ENCODE data around the gene VPS72. TPM values are rescaled to one million over a fixed set of nuclear protein-coding genes. Genes with fewer than 3 reads are reported as not detected.
"Not testable (repeated sequence)": the region's sequence is repeated elsewhere in the genome, so short reads cannot be mapped to it uniquely, and the experiment has no call there.

The VPS72 gene
- total RNA-seq, 1 donor from 2014 or later, result 64.0 TPM

DNA sequence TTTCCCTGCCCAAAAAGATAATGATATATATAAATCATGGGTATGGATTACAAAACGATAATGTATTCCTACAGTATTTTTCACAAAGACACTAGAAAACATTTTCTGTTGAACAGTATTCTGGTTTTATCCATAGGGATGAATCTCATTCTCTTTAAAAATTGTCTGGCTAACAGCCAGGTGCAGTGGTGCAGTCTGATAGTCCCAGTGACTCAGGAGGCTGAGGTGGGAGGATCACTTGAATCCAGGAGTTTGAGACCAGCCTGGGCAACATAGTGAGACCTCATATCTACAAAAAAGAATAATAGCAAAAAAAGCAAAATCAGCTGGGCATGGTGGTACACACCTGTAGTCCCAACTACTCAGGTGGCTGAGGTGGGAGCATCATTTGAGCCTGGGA, 31.6 kb upstream of the VPS72 start:
- Mint-ChIP-seq H3K27me3 (ENCODE audit: low read depth) (no peaks in the 10 kb centered on the region), H3K4me1 (ENCODE audit: low read depth) (peaks cover 11% of the 10 kb centered on the region), H3K36me3 (ENCODE audit: low read depth) (peaks cover 9% of the 10 kb centered on the region), H3K9me3 (ENCODE audit: low read depth) (no peaks in the 10 kb centered on the region), H3K27ac (ENCODE audit: unreplicated experiment) (no peak overlapping the region), H3K4me3 (ENCODE audit: unreplicated experiment) (no peak overlapping the region)
- DNase-seq (ENCODE audit: low spot score), result no peak
- TF ChIP-seq, protein P1, sequence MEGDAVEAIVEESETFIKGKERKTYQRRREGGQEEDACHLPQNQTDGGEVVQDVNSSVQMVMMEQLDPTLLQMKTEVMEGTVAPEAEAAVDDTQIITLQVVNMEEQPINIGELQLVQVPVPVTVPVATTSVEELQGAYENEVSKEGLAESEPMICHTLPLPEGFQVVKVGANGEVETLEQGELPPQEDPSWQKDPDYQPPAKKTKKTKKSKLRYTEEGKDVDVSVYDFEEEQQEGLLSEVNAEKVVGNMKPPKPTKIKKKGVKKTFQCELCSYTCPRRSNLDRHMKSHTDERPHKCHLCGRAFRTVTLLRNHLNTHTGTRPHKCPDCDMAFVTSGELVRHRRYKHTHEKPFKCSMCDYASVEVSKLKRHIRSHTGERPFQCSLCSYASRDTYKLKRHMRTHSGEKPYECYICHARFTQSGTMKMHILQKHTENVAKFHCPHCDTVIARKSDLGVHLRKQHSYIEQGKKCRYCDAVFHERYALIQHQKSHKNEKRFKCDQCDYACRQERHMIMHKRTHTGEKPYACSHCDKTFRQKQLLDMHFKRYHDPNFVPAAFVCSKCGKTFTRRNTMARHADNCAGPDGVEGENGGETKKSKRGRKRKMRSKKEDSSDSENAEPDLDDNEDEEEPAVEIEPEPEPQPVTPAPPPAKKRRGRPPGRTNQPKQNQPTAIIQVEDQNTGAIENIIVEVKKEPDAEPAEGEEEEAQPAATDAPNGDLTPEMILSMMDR (IDR thresholded peaks at IDR 0.05), result no peak

DNA sequence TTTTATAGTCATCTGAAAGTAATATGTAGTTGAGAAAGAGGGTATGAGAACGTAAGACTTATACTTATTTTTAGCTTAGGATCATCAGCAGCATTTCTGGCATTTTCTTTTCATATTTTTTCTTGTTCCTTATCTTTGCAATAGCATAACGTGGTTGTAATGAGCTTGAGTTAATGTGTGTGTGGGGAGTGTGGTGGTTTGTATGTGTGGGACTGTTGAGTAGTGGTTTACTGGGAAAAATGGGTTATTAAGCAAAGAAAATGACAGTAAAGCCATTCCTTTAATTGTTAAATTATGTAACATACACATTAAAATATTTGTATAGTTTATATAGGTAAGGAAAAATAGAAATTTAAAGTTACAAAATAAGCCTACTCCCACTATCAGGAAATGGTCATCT, 23.6 kb upstream of the VPS72 start:
- DNase-seq (ENCODE audit: low spot score), result no peak
- TF ChIP-seq, protein P1 (IDR thresholded peaks at IDR 0.05), result no peak
- no peaks in the 10 kb centered on the region for H3K9me3 Mint-ChIP-seq (ENCODE audit: low read depth)
- no peaks in the 10 kb centered on the region for H3K27me3 Mint-ChIP-seq (ENCODE audit: low read depth)
- H3K4me3 Mint-ChIP-seq (ENCODE audit: unreplicated experiment), result no peak overlapping the region
- peak overlapping the region; percentile 24 for H3K27ac Mint-ChIP-seq (ENCODE audit: unreplicated experiment)
- H3K36me3 Mint-ChIP-seq (ENCODE audit: low read depth), result peaks cover 18% of the 10 kb centered on the region
- H3K4me1 Mint-ChIP-seq (ENCODE audit: low read depth), result peaks cover 19% of the 10 kb centered on the region

DNA sequence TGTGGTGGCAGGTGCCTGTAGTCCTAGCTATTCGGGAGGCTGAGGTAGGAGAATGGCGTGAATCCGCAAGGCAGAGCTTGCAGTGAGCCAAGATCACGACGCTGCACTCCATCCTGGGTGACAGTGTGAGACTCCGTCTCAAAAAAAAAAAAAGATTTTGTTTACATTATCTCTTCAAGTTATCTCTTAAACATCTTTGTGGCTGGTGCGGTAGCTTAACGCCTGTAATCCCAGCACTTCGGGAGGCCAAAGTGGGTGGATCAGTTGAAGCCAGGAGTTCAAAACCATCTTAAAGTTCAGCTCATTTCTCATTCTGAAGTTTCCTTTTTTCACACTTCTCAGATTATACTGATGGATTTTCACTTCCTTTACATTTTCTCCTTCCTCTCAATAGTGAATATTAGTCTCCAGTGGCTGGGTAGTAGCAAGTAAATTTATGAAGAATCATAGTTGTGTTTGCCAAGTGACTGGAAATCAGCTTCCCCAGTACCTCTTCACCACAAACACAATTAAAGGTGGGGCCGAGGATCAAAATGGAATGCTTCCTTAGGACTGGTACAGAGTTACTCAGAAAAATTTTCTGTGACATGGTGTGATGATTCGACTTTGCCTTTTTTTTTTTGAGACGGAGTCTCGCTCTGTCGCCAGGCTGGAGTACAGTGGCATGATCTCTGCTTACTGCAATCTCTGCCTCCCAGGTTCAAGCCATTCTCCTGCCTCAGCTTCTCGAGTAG, 22.1 kb upstream of the VPS72 start:
- peaks cover 20% of the 10 kb centered on the region for H3K4me1 Mint-ChIP-seq (ENCODE audit: low read depth)
- no peak overlapping the region for H3K4me3 Mint-ChIP-seq (ENCODE audit: unreplicated experiment)
- peak overlapping the region; percentile 75 for H3K27ac Mint-ChIP-seq (ENCODE audit: unreplicated experiment)
- no peaks in the 10 kb centered on the region for H3K27me3 Mint-ChIP-seq (ENCODE audit: low read depth)
- TF ChIP-seq, protein P1 (IDR thresholded peaks at IDR 0.05), result no peak
- peaks cover 18% of the 10 kb centered on the region for H3K36me3 Mint-ChIP-seq (ENCODE audit: low read depth)
- no peaks in the 10 kb centered on the region for H3K9me3 Mint-ChIP-seq (ENCODE audit: low read depth)
- DNase-seq (ENCODE audit: low spot score), result peak; percentile 14

DNA sequence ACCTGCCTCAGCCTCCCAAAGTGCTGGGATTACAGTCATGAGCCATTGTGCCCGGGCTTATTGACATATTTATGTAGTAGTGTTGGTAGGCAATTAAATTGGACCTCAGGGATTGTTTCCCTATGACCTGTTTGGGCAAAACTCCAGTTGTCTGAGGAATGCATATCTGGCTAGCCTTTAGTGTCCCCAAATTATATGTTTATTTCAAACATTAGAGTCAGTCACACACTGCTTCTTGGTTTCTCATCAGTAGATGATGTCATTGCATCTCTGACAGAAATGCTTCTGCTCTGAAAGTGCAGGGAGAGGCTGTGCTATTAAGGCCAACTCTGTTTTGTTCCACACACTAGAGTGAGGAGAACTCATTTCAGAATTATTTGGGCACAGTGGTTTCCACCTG, 20.8 kb upstream of the VPS72 start:
- H3K36me3 Mint-ChIP-seq (ENCODE audit: low read depth), result peaks cover 18% of the 10 kb centered on the region
- DNase-seq (ENCODE audit: low spot score), result no peak

DNA sequence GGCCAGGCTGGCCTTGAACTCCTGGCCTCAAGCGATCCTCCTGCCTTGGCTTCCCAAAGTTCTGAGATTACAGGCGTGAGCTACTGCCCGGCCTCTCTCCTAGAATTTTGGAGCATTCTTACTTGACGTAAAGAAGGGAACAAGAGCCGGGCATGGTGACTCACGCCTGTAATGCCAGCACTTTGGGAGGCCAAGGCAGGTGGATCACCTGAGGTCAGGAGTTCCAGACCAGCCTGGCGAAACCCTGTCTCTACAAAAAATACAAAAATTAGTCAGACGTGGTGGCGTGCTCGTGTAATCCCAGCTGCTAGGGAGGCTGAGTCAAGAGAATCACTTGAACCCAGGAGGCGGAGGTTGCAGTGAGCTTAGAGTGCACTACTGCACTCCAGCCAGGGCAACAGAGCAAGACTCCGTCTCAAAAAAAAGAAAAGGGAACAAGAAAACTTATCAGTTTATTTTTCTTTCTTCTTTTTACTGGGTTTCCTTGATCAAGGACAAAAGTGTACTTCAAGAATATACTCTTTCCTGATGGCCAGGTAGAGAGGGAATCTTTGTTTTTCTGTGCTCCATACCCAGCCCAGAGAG, 15.5 kb upstream of the VPS72 start:
- Mint-ChIP-seq H3K36me3 (ENCODE audit: low read depth) (peaks cover 13% of the 10 kb centered on the region), H3K4me1 (ENCODE audit: low read depth) (peaks cover 32% of the 10 kb centered on the region), H3K27ac (ENCODE audit: unreplicated experiment) (peak overlapping the region; percentile 49)
- not testable (repeated sequence) for DNase-seq (ENCODE audit: low spot score); H3K9me3 Mint-ChIP-seq (ENCODE audit: low read depth); H3K27me3 Mint-ChIP-seq (ENCODE audit: low read depth); H3K4me3 Mint-ChIP-seq (ENCODE audit: unreplicated experiment)

More for the DNA sequence above, 20.8 kb upstream of the VPS72 start:
- no peak overlapping the region for H3K4me3 Mint-ChIP-seq (ENCODE audit: unreplicated experiment)
- peaks cover 24% of the 10 kb centered on the region for H3K4me1 Mint-ChIP-seq (ENCODE audit: low read depth)
- TF ChIP-seq, protein P1 (IDR thresholded peaks at IDR 0.05), result no peak
- no peaks in the 10 kb centered on the region for H3K9me3 Mint-ChIP-seq (ENCODE audit: low read depth)
- H3K27me3 Mint-ChIP-seq (ENCODE audit: low read depth), result no peaks in the 10 kb centered on the region
- peak overlapping the region; percentile 49 for H3K27ac Mint-ChIP-seq (ENCODE audit: unreplicated experiment)

All from chondrocyte (in vitro differentiated cells).